GM10266 (cell line): ENCODE data around the gene KRT75.

Experiments
- DNase-seq: peaks from one replicate; pipeline ENCODE4 v3.0.0; 2012; ENCODE audit errors: extremely low spot score
- TF ChIP-seq, protein P1 (sequence below): IDR thresholded peaks from 2 replicates; pipeline ENCODE4 v1.5.1; 2012; ENCODE audit warnings: mild to moderate bottlenecking, low read depth; ENCODE audit not compliant: control insufficient read depth, insufficient read depth; ENCODE audit errors: missing control alignments

KRT75 gene

DNA sequence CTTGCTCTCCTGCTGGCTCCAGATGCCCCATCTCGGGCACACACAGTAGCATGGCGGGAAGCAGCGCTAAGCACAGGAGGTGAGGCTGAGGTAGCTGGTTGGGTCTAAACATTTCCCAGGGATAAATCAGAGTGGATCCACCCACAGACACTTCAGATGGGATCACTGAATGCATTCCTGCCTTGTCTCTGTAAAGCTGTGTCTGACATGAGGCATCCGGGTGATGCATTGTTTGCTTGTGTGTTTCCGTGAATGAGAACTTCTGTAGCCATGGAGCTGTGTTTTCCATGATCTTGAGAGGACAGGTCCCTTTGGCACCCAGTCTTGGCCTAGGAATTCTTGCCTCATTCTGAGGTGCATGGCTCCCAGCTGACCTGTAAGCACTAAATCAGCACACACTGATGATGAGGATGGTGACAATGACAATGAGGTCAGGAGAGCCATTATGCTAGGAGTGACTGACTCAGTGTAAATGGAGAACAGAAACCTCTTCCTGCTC is 6.7 kb upstream of the KRT75 start:
- TF ChIP-seq, protein P1, sequence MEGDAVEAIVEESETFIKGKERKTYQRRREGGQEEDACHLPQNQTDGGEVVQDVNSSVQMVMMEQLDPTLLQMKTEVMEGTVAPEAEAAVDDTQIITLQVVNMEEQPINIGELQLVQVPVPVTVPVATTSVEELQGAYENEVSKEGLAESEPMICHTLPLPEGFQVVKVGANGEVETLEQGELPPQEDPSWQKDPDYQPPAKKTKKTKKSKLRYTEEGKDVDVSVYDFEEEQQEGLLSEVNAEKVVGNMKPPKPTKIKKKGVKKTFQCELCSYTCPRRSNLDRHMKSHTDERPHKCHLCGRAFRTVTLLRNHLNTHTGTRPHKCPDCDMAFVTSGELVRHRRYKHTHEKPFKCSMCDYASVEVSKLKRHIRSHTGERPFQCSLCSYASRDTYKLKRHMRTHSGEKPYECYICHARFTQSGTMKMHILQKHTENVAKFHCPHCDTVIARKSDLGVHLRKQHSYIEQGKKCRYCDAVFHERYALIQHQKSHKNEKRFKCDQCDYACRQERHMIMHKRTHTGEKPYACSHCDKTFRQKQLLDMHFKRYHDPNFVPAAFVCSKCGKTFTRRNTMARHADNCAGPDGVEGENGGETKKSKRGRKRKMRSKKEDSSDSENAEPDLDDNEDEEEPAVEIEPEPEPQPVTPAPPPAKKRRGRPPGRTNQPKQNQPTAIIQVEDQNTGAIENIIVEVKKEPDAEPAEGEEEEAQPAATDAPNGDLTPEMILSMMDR: no peak
- no peak for DNase-seq

DNA sequence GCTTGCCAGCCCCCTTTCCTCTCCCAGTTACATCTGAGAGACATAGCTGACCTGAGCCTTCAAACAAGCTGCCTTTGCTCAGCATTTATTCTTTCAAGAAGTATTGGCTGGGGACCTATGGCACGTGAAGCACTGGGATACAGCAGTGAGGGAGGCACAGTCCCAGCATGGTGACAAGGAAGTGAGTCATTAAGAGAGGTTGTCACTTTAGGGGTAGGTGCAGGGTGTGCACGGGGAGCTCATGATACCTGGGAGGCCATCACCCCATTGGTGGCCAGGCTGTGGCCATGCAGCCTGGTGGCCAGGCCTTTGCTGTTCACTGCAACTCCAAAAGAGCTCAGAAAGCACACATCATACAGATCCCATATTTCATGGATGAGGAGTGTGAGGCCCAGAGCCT is 5.7 kb upstream of the KRT75 start:
- TF ChIP-seq, protein P1: no peak
- no peak for DNase-seq

DNA sequence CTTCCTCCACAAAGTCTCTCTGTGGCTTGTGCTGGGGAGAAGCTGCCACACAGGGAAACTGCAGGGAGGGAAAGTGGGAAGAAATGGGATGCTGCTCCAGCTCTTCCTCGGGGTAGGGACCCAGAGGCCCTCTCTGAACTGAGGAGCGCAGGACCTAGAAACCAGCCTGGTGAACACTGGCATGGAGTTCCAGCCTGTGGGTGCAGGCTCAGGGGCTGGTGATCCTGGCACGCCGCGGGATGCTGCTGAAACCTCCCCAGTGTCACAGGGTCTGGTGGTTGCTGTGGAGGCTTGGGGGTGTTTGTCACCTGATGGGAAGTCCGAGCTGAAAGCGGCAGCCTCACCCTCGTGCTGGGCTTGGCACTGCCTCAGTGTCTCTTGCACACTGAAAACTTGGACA is 5.2 kb upstream of the KRT75 start:
- DNase-seq: no peak

DNA sequence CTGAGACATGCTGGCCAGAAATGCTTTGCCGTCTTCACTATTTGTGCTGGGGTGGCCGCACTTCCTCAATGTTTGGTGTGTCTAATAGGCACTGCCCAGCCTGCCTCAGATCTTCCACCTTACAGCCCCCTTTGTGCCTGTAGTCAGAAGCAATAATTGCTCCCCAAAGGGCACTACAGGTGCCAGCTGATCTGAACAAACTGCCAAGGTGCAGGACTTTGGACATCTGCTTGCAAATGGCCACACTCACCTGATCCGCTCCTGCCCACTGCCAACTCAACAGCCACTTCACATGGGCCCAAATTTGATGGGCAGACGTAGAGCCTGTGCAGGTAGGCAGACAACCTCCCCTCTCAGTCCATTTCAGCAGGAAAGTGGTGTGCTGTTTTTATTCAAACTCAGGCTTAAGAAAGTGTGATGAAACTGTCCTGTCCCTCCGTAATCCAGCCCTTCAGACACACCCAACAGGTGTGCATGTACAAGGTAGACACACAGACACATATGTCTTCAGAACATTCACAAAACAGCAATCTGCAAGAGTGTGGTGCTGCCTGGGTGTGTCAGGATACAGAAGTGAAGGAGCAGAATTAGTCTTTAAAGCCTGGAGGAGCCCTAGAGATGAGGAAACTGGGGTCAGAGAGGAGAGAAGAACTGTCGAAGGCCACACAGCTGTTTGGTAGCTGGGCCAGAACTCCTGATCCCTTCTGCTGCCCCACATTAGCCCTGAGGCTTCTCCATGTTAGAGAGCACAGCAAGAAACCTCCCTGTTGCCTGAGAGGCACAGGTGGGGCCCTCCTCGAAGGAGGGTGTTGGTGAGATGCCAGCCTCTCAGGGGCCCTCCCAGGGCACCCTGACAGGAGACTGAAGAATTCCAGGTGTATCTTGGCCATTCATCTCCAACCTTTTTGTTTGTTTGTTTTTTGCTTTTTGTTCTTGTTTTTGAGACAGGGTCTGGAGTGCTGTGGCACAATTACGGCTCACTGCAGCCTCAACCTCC is 4.4 kb upstream of the KRT75 start:
- TF ChIP-seq, protein P1: no peak
- DNase-seq: no peak

More for the DNA sequence above, 5.2 kb upstream of the KRT75 start:
- TF ChIP-seq, protein P1: no peak

GRCh38 chr12:52437508-52437907 is 3.3 kb upstream of the KRT75 start:
- no peak for DNase-seq
- TF ChIP-seq, protein P1: no peak

GRCh38 chr12:52436828-52437474 is 2.8 kb upstream of the KRT75 start:
- no peak for DNase-seq

More at GRCh38 chr12:52436828-52437474, 2.8 kb upstream of the KRT75 start:
- TF ChIP-seq, protein P1: no peak
